Skeletal muscle tissue (tissue), 4 donors: ENCODE results near the gene CYB5D1. TPM values are rescaled to one million over a fixed set of nuclear protein-coding genes. Genes with fewer than 3 reads are reported as not detected.

Experiments
- H3K27ac ChIP-seq: one replicate; pipeline ENCODE4 v1.7.0; 2013; ENCODE audit warnings: mild to moderate bottlenecking, low read depth, low read length, inconsistent platforms
- H3K27me3 ChIP-seq, 3 donors: one replicate each; pipeline ENCODE4 v1.7.0; 2013; ENCODE audit warnings: low read length in 3 of 3; ENCODE audit not compliant: control insufficient read depth in 3 of 3, insufficient read depth in 3 of 3
- H3K36me3 ChIP-seq, 3 donors: one replicate each; pipeline ENCODE4 v1.7.0; 2013; ENCODE audit warnings: low read length in 3 of 3; ENCODE audit not compliant: control insufficient read depth in 3 of 3, insufficient read depth in 3 of 3
- H3K4me1 ChIP-seq, 3 donors: one replicate each; pipeline ENCODE4 v1.7.0; 2013; ENCODE audit warnings: low read length in 3 of 3, mild to moderate bottlenecking in 3 of 3; ENCODE audit not compliant: control insufficient read depth in 3 of 3, insufficient read depth in 3 of 3
- H3K4me3 ChIP-seq, 3 donors: one replicate each; pipeline ENCODE4 v1.7.0; 2013; ENCODE audit warnings: low read length in 3 of 3
- H3K9ac ChIP-seq, 3 donors: one replicate each; pipeline ENCODE4 v1.7.0; 2013; ENCODE audit warnings: low read length in 3 of 3, mild to moderate bottlenecking in 3 of 3, moderate library complexity in 2 of 3, low read depth in 1 of 3
- H3K9me3 ChIP-seq, 3 donors: one replicate each; pipeline ENCODE4 v1.7.0; 2013; ENCODE audit warnings: low read length in 3 of 3; ENCODE audit not compliant: control insufficient read depth in 3 of 3
- total RNA-seq: library from RNA; depleted of rRNA; stranded (reverse); fragments of >200 nt; gene quantifications from one replicate; pipeline ENCODE4 v1.2.3, GENCODE V29; 2014
- donor health status: Osteomylitis.

CYB5D1 gene
- total RNA-seq, 1 donor from 2014 or later = 3.7 TPM

- Histone ChIP-seq H3K27ac (no peak overlapping the region), H3K9ac (no peak overlapping the region), H3K36me3 (no peaks in the 10 kb centered on the region), H3K4me3 (no peak overlapping the region), H3K4me1 (no peaks in the 10 kb centered on the region), H3K27me3 (peaks cover 0 to 16% (median 3%) of the 10 kb centered on the region in 3 donors), H3K9me3 (no peaks in the 10 kb centered on the region)
Observed at GRCh38 chr17:7820231-7820630, 37.6 kb upstream of the CYB5D1 start.

GRCh38 chr17:7822126-7822525 is 35.7 kb upstream of the CYB5D1 start:
- Histone ChIP-seq H3K4me1 (no peaks in the 10 kb centered on the region), H3K27me3 (peaks cover 0 to 15% (median 3%) of the 10 kb centered on the region in 3 donors), H3K4me3 (no peak overlapping the region), H3K9me3 (no peaks in the 10 kb centered on the region), H3K9ac (no peak overlapping the region), H3K27ac (no peak overlapping the region), H3K36me3 (no peaks in the 10 kb centered on the region)

- no peaks in the 10 kb centered on the region for H3K36me3 ChIP-seq
- H3K9ac ChIP-seq = no peak overlapping the region
- no peak overlapping the region for H3K4me3 ChIP-seq
- H3K4me1 ChIP-seq = no peaks in the 10 kb centered on the region
- peaks cover 0 to 8% (median 3%) of the 10 kb centered on the region in 3 donors for H3K27me3 ChIP-seq
- no peaks in the 10 kb centered on the region for H3K9me3 ChIP-seq
- H3K27ac ChIP-seq = no peak overlapping the region
Observed at GRCh38 chr17:7823581-7824001, 34.2 kb upstream of the CYB5D1 start.

- Histone ChIP-seq H3K9ac (no peak overlapping the region), H3K9me3 (no peaks in the 10 kb centered on the region), H3K4me1 (no peaks in the 10 kb centered on the region), H3K27ac (no peak overlapping the region), H3K27me3 (peaks cover 0 to 3% (median 1%) of the 10 kb centered on the region in 3 donors), H3K4me3 (no peak overlapping the region), H3K36me3 (no peaks in the 10 kb centered on the region)
Observed at GRCh38 chr17:7824021-7824924, 33.5 kb upstream of the CYB5D1 start.

GRCh38 chr17:7825206-7825990 is 32.4 kb upstream of the CYB5D1 start:
- Histone ChIP-seq H3K9me3 (no peaks in the 10 kb centered on the region), H3K9ac (no peak overlapping the region), H3K27ac (no peak overlapping the region), H3K36me3 (no peaks in the 10 kb centered on the region), H3K4me1 (no peaks in the 10 kb centered on the region), H3K27me3 (no peaks in the 10 kb centered on the region), H3K4me3 (no peak overlapping the region)

GRCh38 chr17:7830616-7831015 is 27.2 kb upstream of the CYB5D1 start:
- H3K9ac ChIP-seq = no peak overlapping the region
- peaks cover 5 to 16% (median 8%) of the 10 kb centered on the region in 3 donors for H3K4me1 ChIP-seq
- no peak overlapping the region for H3K27ac ChIP-seq
- H3K9me3 ChIP-seq = no peaks in the 10 kb centered on the region
- H3K27me3 ChIP-seq = no peaks in the 10 kb centered on the region
- no peaks in the 10 kb centered on the region for H3K36me3 ChIP-seq
- H3K4me3 ChIP-seq = no peak overlapping the region

- peak overlapping the region in 1 of 3 donors; percentile 33 for H3K9ac ChIP-seq
- peaks cover 5 to 16% (median 8%) of the 10 kb centered on the region in 3 donors for H3K4me1 ChIP-seq
- H3K27me3 ChIP-seq = no peaks in the 10 kb centered on the region
- no peaks in the 10 kb centered on the region for H3K36me3 ChIP-seq
- no peak overlapping the region for H3K4me3 ChIP-seq
- no peaks in the 10 kb centered on the region for H3K9me3 ChIP-seq
- no peak overlapping the region for H3K27ac ChIP-seq
Observed at GRCh38 chr17:7831233-7831632, 26.6 kb upstream of the CYB5D1 start.

- Histone ChIP-seq H3K4me3 (no peak overlapping the region), H3K36me3 (no peaks in the 10 kb centered on the region), H3K27ac (no peak overlapping the region), H3K27me3 (no peaks in the 10 kb centered on the region), H3K9me3 (no peaks in the 10 kb centered on the region), H3K4me1 (peaks cover 14 to 27% (median 17%) of the 10 kb centered on the region in 3 donors), H3K9ac (no peak overlapping the region)
Observed at GRCh38 chr17:7832431-7832830, 25.4 kb upstream of the CYB5D1 start.

GRCh38 chr17:7833011-7833794 is 24.6 kb upstream of the CYB5D1 start:
- H3K9ac ChIP-seq = peak overlapping the region; percentile 34 to 97 (median 59)

More at GRCh38 chr17:7833011-7833794, 24.6 kb upstream of the CYB5D1 start:
- H3K36me3 ChIP-seq = no peaks in the 10 kb centered on the region
- no peaks in the 10 kb centered on the region for H3K27me3 ChIP-seq
- peak overlapping the region; percentile 83 to 97 (median 94) for H3K4me3 ChIP-seq
- no peaks in the 10 kb centered on the region for H3K9me3 ChIP-seq
- peak overlapping the region; percentile 100 for H3K27ac ChIP-seq
- peaks cover 20 to 32% (median 22%) of the 10 kb centered on the region in 3 donors for H3K4me1 ChIP-seq
